Measurements from ENCODE around the gene SEPTIN5.

- TF ChIP-seq CTCF (IDR thresholded peaks at IDR 0.05; ENCODE audit: insufficient read depth, low read depth, low read length) (no peak), EZH2 (IDR thresholded peaks at IDR 0.05; ENCODE audit: insufficient read depth, low read length) (no peak)
Measured at GRCh38 chr22:19680287-19680881, 33.9 kb upstream of the SEPTIN5 start.

Measured in astrocyte (in vitro differentiated cells and primary cell).